IMR-90 (cell line): ENCODE data around the gene PDGFD.

ENCODE experiments used
- CEBPB ChIP-seq: IDR thresholded peaks from 2 replicates; pipeline ENCODE4 v1.6.1; 2012; ENCODE audit warnings: low read depth, low read length, improper control_type of control experiment
- POLR2A ChIP-seq: IDR thresholded peaks from 2 replicates; pipeline ENCODE4 v1.6.1; 2012; ENCODE audit warnings: mild to moderate bottlenecking, low read depth, low read length

GRCh38 chr11:104061853-104062521, 102.0 kb downstream of the PDGFD start:
- TF ChIP-seq POLR2A (no peak), CEBPB (no peak)
